OCI-LY7 (cell line): ENCODE results near the gene DOK1. TPM values are rescaled to one million over a fixed set of nuclear protein-coding genes. Genes with fewer than 3 reads are reported as not detected.

Experiments
- total RNA-seq, 2 experiments: library from RNA; depleted of rRNA in 1 of 2; stranded (reverse); fragments of >200 nt in 1 of 2; shearing (Covaris generic) in 1 of 2; gene quantifications; 2 replicates each; pipeline ENCODE4 v1.2.3, GENCODE V29; 2014 to 2022

The DOK1 gene
- total RNA-seq, 2 experiments from 2014 or later: 9.5 to 13.4 TPM

Other genes with a start within 250 kb of the DOK1 start
- 1.1 and 1.2 TPM in 2 replicates for gene SLC4A5, start 211.3 kb upstream of the DOK1 start, total RNA-seq (2014; rRNA removed; shearing (Covaris generic))
- gene SLC4A5, start 211.3 kb upstream of the DOK1 start, total RNA-seq (2022): 3.4 and 7.0 TPM in 2 replicates
- 45.5 and 50.3 TPM in 2 replicates for gene DCTN1, start 174.4 kb upstream of the DOK1 start, total RNA-seq (2014; rRNA removed; shearing (Covaris generic))
- 100 and 105 TPM in 2 replicates for gene DCTN1, start 174.4 kb upstream of the DOK1 start, total RNA-seq (2022)
- 3.2 and 5.5 TPM in 2 replicates for gene C2orf81, start 133.1 kb upstream of the DOK1 start, total RNA-seq (2014; rRNA removed; shearing (Covaris generic))
- 20.7 and 22.5 TPM in 2 replicates for gene C2orf81, start 133.1 kb upstream of the DOK1 start, total RNA-seq (2022)
- gene WDR54, start 133.0 kb upstream of the DOK1 start, total RNA-seq (2014; rRNA removed; shearing (Covaris generic)): 55.5 and 64.7 TPM in 2 replicates
- 82.5 and 89.5 TPM in 2 replicates for gene WDR54, start 133.0 kb upstream of the DOK1 start, total RNA-seq (2022)
- gene RTKN, start 112.8 kb upstream of the DOK1 start, total RNA-seq (2014; rRNA removed; shearing (Covaris generic)): 1.3 and 2.3 TPM in 2 replicates
- gene RTKN, start 112.8 kb upstream of the DOK1 start, total RNA-seq (2022): 5.4 and 7.7 TPM in 2 replicates
- 29.2 and 38.7 TPM in 2 replicates for gene INO80B, start 99.6 kb upstream of the DOK1 start, total RNA-seq (2014; rRNA removed; shearing (Covaris generic))
- 43.1 and 44.5 TPM in 2 replicates for gene INO80B, start 99.6 kb upstream of the DOK1 start, total RNA-seq (2022)
- gene WBP1, start 96.3 kb upstream of the DOK1 start, total RNA-seq (2014; rRNA removed; shearing (Covaris generic)): 70.7 and 70.8 TPM in 2 replicates
- 68.8 and 83.8 TPM in 2 replicates for gene WBP1, start 96.3 kb upstream of the DOK1 start, total RNA-seq (2022)
- gene MOGS, start 89.3 kb upstream of the DOK1 start, total RNA-seq (2014; rRNA removed; shearing (Covaris generic)): 46.9 and 51.3 TPM in 2 replicates
- gene MOGS, start 89.3 kb upstream of the DOK1 start, total RNA-seq (2022): 50.1 and 52.7 TPM in 2 replicates
- 46.1 and 85.7 TPM in 2 replicates for gene MRPL53, start 82.0 kb upstream of the DOK1 start, total RNA-seq (2014; rRNA removed; shearing (Covaris generic))
- 90.0 and 102 TPM in 2 replicates for gene MRPL53, start 82.0 kb upstream of the DOK1 start, total RNA-seq (2022)
- 52.3 and 53.0 TPM in 2 replicates for gene CCDC142, start 71.7 kb upstream of the DOK1 start, total RNA-seq (2014; rRNA removed; shearing (Covaris generic))
- gene CCDC142, start 71.7 kb upstream of the DOK1 start, total RNA-seq (2022): 42.5 and 52.0 TPM in 2 replicates
- 34.6 and 49.5 TPM in 2 replicates for gene TTC31, start 71.6 kb upstream of the DOK1 start, total RNA-seq (2014; rRNA removed; shearing (Covaris generic))
- gene TTC31, start 71.6 kb upstream of the DOK1 start, total RNA-seq (2022): 31.5 and 37.4 TPM in 2 replicates
- gene LBX2, start 55.1 kb upstream of the DOK1 start, total RNA-seq (2014; rRNA removed; shearing (Covaris generic)): not detected in 2 replicates
- gene LBX2, start 55.1 kb upstream of the DOK1 start, total RNA-seq (2022): not detected in 2 replicates
- 9.9 and 16.7 TPM in 2 replicates for gene PCGF1, start 47.0 kb upstream of the DOK1 start, total RNA-seq (2014; rRNA removed; shearing (Covaris generic))
- gene PCGF1, start 47.0 kb upstream of the DOK1 start, total RNA-seq (2022): 15.9 and 21.5 TPM in 2 replicates
- gene TLX2, start 40.3 kb upstream of the DOK1 start, total RNA-seq (2014; rRNA removed; shearing (Covaris generic)): not detected in 2 replicates
- not detected in 2 replicates for gene TLX2, start 40.3 kb upstream of the DOK1 start, total RNA-seq (2022)
- 0.32 and 0.54 TPM in 2 replicates for gene DQX1, start 28.5 kb upstream of the DOK1 start, total RNA-seq (2014; rRNA removed; shearing (Covaris generic))
- 0.76 and 1.8 TPM in 2 replicates for gene DQX1, start 28.5 kb upstream of the DOK1 start, total RNA-seq (2022)
- gene AUP1, start 25.0 kb upstream of the DOK1 start, total RNA-seq (2014; rRNA removed; shearing (Covaris generic)): 163 and 188 TPM in 2 replicates
- 121 and 122 TPM in 2 replicates for gene AUP1, start 25.0 kb upstream of the DOK1 start, total RNA-seq (2022)
- 54.8 and 60.4 TPM in 2 replicates for gene HTRA2, start 24.8 kb upstream of the DOK1 start, total RNA-seq (2014; rRNA removed; shearing (Covaris generic))
- 50.7 and 59.4 TPM in 2 replicates for gene HTRA2, start 24.8 kb upstream of the DOK1 start, total RNA-seq (2022)
- 0.72 and 0.98 TPM in 2 replicates for gene LOXL3, start 778 bp upstream of the DOK1 start, total RNA-seq (2014; rRNA removed; shearing (Covaris generic))
- gene LOXL3, start 778 bp upstream of the DOK1 start, total RNA-seq (2022): 0.21 and 0.79 TPM in 2 replicates
- gene M1AP, start 93.6 kb downstream of the DOK1 start, total RNA-seq (2014; rRNA removed; shearing (Covaris generic)): not detected in 2 replicates
- gene M1AP, start 93.6 kb downstream of the DOK1 start, total RNA-seq (2022): not detected in 2 replicates
- gene SEMA4F, start 99.5 kb downstream of the DOK1 start, total RNA-seq (2014; rRNA removed; shearing (Covaris generic)): 2.3 and 3.4 TPM in 2 replicates
- 3.3 and 4.3 TPM in 2 replicates for gene SEMA4F, start 99.5 kb downstream of the DOK1 start, total RNA-seq (2022)